PFSK-1 (cell line): ENCODE measurements around the gene GMDS.

ENCODE experiments used
- FOXP2 ChIP-seq: optimal IDR thresholded peaks from 2 replicates; pipeline ENCODE3; 2011; ENCODE audit warnings: borderline replicate concordance, control low read depth, inconsistent platforms; ENCODE audit not compliant: insufficient read depth; ENCODE audit errors: extremely low read length, extremely low read depth
- POLR2AphosphoS5 ChIP-seq: IDR thresholded peaks from 2 replicates; pipeline ENCODE4 v1.6.1; 2012; ENCODE audit warnings: low read depth, mild to moderate bottlenecking, control low read depth, low read length, moderate library complexity
- SIN3A ChIP-seq: IDR thresholded peaks from 2 replicates; pipeline ENCODE4 v1.6.1; 2012; ENCODE audit warnings: mild to moderate bottlenecking, low read length, moderate library complexity, borderline replicate concordance; ENCODE audit not compliant: insufficient read depth
- TAF1 ChIP-seq: IDR thresholded peaks from 2 replicates; pipeline ENCODE4 v1.6.1; 2012; ENCODE audit warnings: low read length, control low read depth, borderline replicate concordance; ENCODE audit not compliant: insufficient read depth
- TF ChIP-seq, protein P1 (sequence below), 2 experiments: IDR thresholded peaks; 2 replicates each; pipeline versions ENCODE4 v1.6.1 to v1.8.0; 2011 to 2012; ENCODE audit warnings: low read depth in 2 of 2, low read length in 2 of 2, control low read depth in 1 of 2, inconsistent platforms in 1 of 2, mild to moderate bottlenecking in 1 of 2, moderate library complexity in 1 of 2; ENCODE audit not compliant: insufficient read depth in 1 of 2

GMDS gene

DNA sequence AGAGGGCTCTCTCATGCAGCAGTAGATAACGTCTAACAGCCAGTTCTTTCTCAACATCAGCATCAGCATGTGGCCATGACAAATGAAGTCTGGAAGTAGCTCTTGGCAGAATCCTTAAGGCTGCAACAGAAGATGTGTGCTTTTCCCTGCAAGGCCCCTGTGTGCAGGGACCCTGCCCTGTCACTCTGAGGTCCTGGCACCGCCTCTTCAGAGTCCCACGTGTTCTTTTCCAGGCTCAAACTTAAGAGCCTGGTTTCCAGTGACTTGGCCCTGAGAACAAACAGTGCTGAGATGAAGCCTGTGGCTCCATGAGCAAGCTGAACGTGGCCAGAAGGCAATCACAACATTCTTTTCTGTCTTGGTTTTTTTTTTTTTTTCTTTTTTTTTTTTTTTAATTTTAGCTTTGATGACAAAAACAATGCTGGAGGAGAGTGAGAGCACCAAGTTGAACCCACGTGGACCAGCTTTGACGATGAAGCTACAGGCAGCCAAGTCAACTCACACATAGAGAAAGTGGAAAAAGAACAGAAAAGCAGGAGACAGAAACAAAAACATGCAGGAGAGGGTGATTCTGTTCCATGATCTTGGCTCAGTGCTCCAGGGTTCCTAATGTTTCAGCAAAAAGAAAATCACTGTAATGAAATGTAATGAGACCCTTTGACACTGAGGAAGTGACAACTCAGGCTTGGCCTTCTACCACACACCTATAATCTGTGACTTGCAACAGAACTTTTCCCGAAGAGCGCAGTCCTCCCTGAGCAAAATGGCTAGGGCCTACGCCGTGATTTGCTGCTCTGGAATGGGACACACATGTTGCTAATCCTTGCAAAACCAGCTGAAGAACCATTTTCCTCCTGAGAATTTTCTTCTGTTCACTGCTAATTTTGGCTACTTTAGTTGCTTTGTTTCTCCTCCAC lies 549.6 kb downstream of the GMDS start:
- no peak for TF ChIP-seq FOXP2
- no peak for TF ChIP-seq POLR2AphosphoS5
- TF ChIP-seq, protein P1, sequence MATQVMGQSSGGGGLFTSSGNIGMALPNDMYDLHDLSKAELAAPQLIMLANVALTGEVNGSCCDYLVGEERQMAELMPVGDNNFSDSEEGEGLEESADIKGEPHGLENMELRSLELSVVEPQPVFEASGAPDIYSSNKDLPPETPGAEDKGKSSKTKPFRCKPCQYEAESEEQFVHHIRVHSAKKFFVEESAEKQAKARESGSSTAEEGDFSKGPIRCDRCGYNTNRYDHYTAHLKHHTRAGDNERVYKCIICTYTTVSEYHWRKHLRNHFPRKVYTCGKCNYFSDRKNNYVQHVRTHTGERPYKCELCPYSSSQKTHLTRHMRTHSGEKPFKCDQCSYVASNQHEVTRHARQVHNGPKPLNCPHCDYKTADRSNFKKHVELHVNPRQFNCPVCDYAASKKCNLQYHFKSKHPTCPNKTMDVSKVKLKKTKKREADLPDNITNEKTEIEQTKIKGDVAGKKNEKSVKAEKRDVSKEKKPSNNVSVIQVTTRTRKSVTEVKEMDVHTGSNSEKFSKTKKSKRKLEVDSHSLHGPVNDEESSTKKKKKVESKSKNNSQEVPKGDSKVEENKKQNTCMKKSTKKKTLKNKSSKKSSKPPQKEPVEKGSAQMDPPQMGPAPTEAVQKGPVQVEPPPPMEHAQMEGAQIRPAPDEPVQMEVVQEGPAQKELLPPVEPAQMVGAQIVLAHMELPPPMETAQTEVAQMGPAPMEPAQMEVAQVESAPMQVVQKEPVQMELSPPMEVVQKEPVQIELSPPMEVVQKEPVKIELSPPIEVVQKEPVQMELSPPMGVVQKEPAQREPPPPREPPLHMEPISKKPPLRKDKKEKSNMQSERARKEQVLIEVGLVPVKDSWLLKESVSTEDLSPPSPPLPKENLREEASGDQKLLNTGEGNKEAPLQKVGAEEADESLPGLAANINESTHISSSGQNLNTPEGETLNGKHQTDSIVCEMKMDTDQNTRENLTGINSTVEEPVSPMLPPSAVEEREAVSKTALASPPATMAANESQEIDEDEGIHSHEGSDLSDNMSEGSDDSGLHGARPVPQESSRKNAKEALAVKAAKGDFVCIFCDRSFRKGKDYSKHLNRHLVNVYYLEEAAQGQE (IDR thresholded peaks at IDR 0.05; ENCODE audit: insufficient read depth in 1 of 2, low read depth in 2 of 2, low read length in 2 of 2), result no peak

DNA sequence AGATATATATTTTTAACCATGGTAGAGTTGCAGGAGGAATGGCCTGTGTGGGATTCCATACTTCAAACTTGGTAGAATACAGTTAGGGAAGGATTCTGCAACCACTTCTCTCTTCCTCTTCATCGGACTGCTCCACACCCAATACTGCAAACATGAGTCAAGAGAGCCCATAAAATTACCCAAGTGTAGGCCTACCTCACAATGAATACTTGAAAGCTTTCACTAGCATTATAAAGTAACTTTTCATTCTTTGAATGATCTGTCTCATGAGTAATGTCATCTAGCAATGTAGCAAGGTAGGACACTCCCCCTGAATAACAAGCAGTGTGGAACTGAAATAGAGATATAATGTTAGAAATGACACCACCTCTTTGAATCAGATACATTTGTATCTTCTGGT lies 556.3 kb downstream of the GMDS start:
- TF ChIP-seq FOXP2, result no peak
- TF ChIP-seq, protein P1 (IDR thresholded peaks at IDR 0.05; ENCODE audit: insufficient read depth in 1 of 2, low read depth in 2 of 2, low read length in 2 of 2), result no peak
- TF ChIP-seq SIN3A, result no peak

DNA sequence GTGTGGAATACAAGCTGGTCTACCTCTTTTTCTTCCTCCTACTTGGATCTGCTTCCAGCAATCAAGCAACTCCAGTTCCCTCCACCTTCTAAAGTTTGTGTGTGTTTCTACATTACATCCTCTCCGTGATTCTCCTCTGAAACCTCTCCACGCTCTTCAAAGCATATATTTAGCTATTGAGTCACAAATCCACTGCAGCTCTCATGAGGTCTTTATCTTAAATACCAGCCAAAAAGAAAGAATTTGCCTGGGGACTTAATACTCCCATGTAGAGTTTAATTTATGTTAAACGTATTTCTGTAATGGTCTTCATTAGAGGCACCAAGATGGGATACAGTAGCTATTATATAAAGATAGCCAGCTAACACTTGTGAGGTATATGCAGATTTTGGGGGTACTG lies 557.0 kb downstream of the GMDS start:
- TF ChIP-seq, protein P1 (IDR thresholded peaks at IDR 0.05; ENCODE audit: insufficient read depth in 1 of 2, low read depth in 2 of 2, low read length in 2 of 2), result no peak
- TF ChIP-seq SIN3A (no peak), FOXP2 (no peak), TAF1 (no peak), POLR2AphosphoS5 (no peak)

DNA sequence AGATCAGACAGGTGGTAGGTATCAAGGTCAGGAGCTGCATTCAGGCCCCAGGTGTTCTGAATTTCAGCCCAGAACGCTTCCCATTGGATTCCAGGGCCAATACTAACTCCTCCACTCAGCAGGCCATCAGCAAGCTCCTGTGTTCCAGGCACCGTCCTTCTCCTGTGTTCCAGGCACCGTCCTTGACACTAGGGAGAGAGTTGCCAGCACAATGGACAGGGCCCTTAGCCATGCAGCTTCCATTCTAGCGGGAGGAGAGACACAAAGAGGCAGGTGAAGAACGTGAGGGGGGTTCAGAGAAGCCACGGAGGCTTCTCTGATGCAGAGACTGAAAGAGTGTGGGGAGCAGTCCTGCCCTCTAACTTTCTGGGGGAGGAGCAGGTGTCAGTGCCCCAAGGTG lies 558.0 kb downstream of the GMDS start:
- TF ChIP-seq TAF1, result no peak
- TF ChIP-seq, protein P1 (IDR thresholded peaks at IDR 0.05; ENCODE audit: insufficient read depth in 1 of 2, low read depth in 2 of 2, low read length in 2 of 2), result peak in 1 of 2 experiments; percentile 71; a peak in 1 of 4 replicates
